Neuronal stem cell (in vitro differentiated cells): Measurements from ENCODE around the gene DENND1C.

Experiments used
- DNase-seq: peaks from one replicate; pipeline ENCODE4 v3.0.0-alpha.2; 2013; ENCODE audit warnings: low spot score
- H2AFZ ChIP-seq: one replicate; pipeline ENCODE4 v1.6.1; 2013; ENCODE audit warnings: mild to moderate bottlenecking, low read length, inconsistent platforms
- H2AK5ac ChIP-seq: 2 replicates; pipeline ENCODE4 v1.6.1; 2013; ENCODE audit warnings: low read depth, mild to moderate bottlenecking, inconsistent platforms, low read length, moderate library complexity, mixed read lengths
- H2BK120ac ChIP-seq: 2 replicates; pipeline ENCODE4 v1.6.1; 2013; ENCODE audit warnings: low read depth, mild to moderate bottlenecking, inconsistent platforms, low read length, moderate library complexity, mixed read lengths
- H2BK12ac ChIP-seq: one replicate; pipeline ENCODE4 v1.6.1; 2013; ENCODE audit warnings: low read length, inconsistent platforms
- H2BK15ac ChIP-seq: 2 replicates; pipeline ENCODE4 v1.6.1; 2013; ENCODE audit warnings: mild to moderate bottlenecking, low read length, inconsistent platforms, mixed read lengths
- H2BK5ac ChIP-seq: one replicate; pipeline ENCODE4 v1.6.1; 2013; ENCODE audit warnings: inconsistent platforms, mild to moderate bottlenecking, low read length, moderate library complexity
- H3K14ac ChIP-seq: one replicate; pipeline ENCODE4 v1.6.1; 2013; ENCODE audit warnings: low read length, inconsistent platforms
- H3K18ac ChIP-seq: 2 replicates; pipeline ENCODE4 v1.6.1; 2013; ENCODE audit warnings: low read length, inconsistent platforms
- H3K23ac ChIP-seq: 2 replicates; pipeline ENCODE4 v1.6.1; 2013; ENCODE audit warnings: low read depth, mild to moderate bottlenecking, mixed read lengths, low read length, inconsistent platforms; ENCODE audit not compliant: poor library complexity
- H3K27ac ChIP-seq: replicated peaks from 3 replicates; pipeline ENCODE4 v1.5.1; 2013; ENCODE audit warnings: low read length, inconsistent platforms
- H3K27me3 ChIP-seq, 3 experiments: 2 replicates each; pipeline ENCODE4 v1.6.1; 2013; ENCODE audit warnings: low read length in 3 of 3, mild to moderate bottlenecking in 2 of 3, inconsistent platforms in 1 of 3, low read depth in 1 of 3, mixed read lengths in 1 of 3, moderate library complexity in 1 of 3; ENCODE audit not compliant: control insufficient read depth in 3 of 3, insufficient read depth in 3 of 3
- H3K36me3 ChIP-seq, 2 donors: replicated peaks in 1 of 2; 2 replicates each; pipeline ENCODE4 v1.6.1; 2013; ENCODE audit warnings: low read length in 2 of 2; ENCODE audit not compliant: control insufficient read depth in 2 of 2, insufficient read depth in 2 of 2
- H3K4ac ChIP-seq: 2 replicates; pipeline ENCODE4 v1.6.1; 2013; ENCODE audit warnings: inconsistent platforms, mild to moderate bottlenecking, low read length, moderate library complexity
- H3K4me1 ChIP-seq, 2 donors: 1 replicate in 1 of 2; 2 replicates in 1 of 2; pipeline ENCODE4 v1.6.1; 2013; ENCODE audit warnings: low read length in 2 of 2, low read depth in 1 of 2; ENCODE audit not compliant: control insufficient read depth in 2 of 2, insufficient read depth in 1 of 2
- H3K4me2 ChIP-seq: one replicate; pipeline ENCODE4 v1.6.1; 2013; ENCODE audit warnings: mild to moderate bottlenecking, low read length, inconsistent platforms; ENCODE audit not compliant: insufficient read depth, poor library complexity, severe bottlenecking
- H3K4me3 ChIP-seq, 2 donors: 2 replicates each; pipeline ENCODE4 v1.5.1; 2013; ENCODE audit warnings: low read length in 2 of 2, mild to moderate bottlenecking in 2 of 2, inconsistent platforms in 1 of 2, moderate library complexity in 1 of 2
- H3K79me1 ChIP-seq: one replicate; pipeline ENCODE4 v1.6.1; 2013; ENCODE audit warnings: low read depth, mild to moderate bottlenecking, inconsistent platforms, low read length, moderate library complexity
- H3K9ac ChIP-seq: one replicate; pipeline ENCODE4 v1.6.1; 2013; ENCODE audit warnings: mild to moderate bottlenecking, low read depth, low read length, inconsistent platforms; ENCODE audit not compliant: poor library complexity
- H3K9me3 ChIP-seq, 2 donors: replicated peaks in 1 of 2; 2 replicates each; pipeline versions ENCODE3 to v1.6.1; 2013; ENCODE audit warnings: low read length in 2 of 2, mild to moderate bottlenecking in 2 of 2, inconsistent platforms in 1 of 2, low read depth in 1 of 2, mixed read lengths in 1 of 2, moderate library complexity in 1 of 2; ENCODE audit not compliant: control insufficient read depth in 2 of 2, insufficient read depth in 1 of 2
- H4K8ac ChIP-seq: one replicate; pipeline ENCODE4 v1.6.1; 2013; ENCODE audit warnings: low read depth, mild to moderate bottlenecking, inconsistent platforms, low read length, moderate library complexity
- H4K91ac ChIP-seq: one replicate; pipeline ENCODE4 v1.6.1; 2013; ENCODE audit warnings: low read length, low read depth, mild to moderate bottlenecking, inconsistent platforms; ENCODE audit not compliant: poor library complexity
- WGBS, 2 donors: extraction: QIAGEN DNeasy Blood & Tissue Kit; methylation state at CpG; one replicate each; pipeline ENCODE4 v1.1.7; 2013; ENCODE audit warnings: missing lambda C conversion rate in 2 of 2, mixed read lengths in 1 of 2; ENCODE audit not compliant: insufficient read length in 2 of 2, insufficient replicate concordance in 1 of 2; ENCODE audit errors: extremely low coverage in 2 of 2; 5-methylcytosine and 5-hydroxymethylcytosine counted together

DENND1C gene

GRCh38 chr19:6470173-6470572 lies 11.4 kb downstream of the DENND1C start:
- Histone ChIP-seq H2BK120ac (no peak overlapping the region), H2BK12ac (no peak overlapping the region), H3K36me3 (no peaks in the 10 kb centered on the region), H3K4me3 (no peak overlapping the region), H3K27ac (no peak overlapping the region), H3K4me2 (no peak overlapping the region), H2BK5ac (no peak overlapping the region), H4K8ac (no peak overlapping the region), H3K79me1 (peaks cover under 1% of the 10 kb centered on the region), H4K91ac (no peak overlapping the region), H3K14ac (no peak overlapping the region), H3K9ac (no peak overlapping the region), H3K23ac (no peak overlapping the region), H3K4me1 (peaks cover 0 to under 1% of the 10 kb centered on the region in 2 donors), H3K18ac (no peak overlapping the region), H3K9me3 (no peaks in the 10 kb centered on the region), H3K27me3 (peaks cover 2 to 53% (median 10%) of the 10 kb centered on the region in 3 experiments), H2BK15ac (no peak overlapping the region), H3K4ac (no peak overlapping the region), H2AK5ac (no peak overlapping the region), H2AFZ (no peak overlapping the region)
- no peak for DNase-seq
- no CpG with 5 or more reads among the region's 8 CpGs for WGBS, 2 donors

GRCh38 chr19:6467384-6467783 lies 14.2 kb downstream of the DENND1C start:
- no CpG with 5 or more reads among the region's 8 CpGs for WGBS, 2 donors
- H3K9me3 ChIP-seq: peaks cover 0 to 2% of the 10 kb centered on the region in 2 donors
- H2BK5ac ChIP-seq: peak overlapping the region; percentile 68

GRCh38 chr19:6466526-6467248 lies 14.9 kb downstream of the DENND1C start:
- peak overlapping the region; percentile 93 for H3K23ac ChIP-seq
- H2BK15ac ChIP-seq: peak overlapping the region; percentile 89
- peaks cover 12 to 70% (median 33%) of the 10 kb centered on the region in 3 experiments for H3K27me3 ChIP-seq
- no peak overlapping the region for H4K8ac ChIP-seq
- H2AFZ ChIP-seq: no peak overlapping the region
- H4K91ac ChIP-seq: no peak overlapping the region
- no CpG with 5 or more reads among the region's 21 CpGs for WGBS, 2 donors
- no peak overlapping the region for H3K4me3 ChIP-seq
- H3K4me2 ChIP-seq: no peak overlapping the region
- H2AK5ac ChIP-seq: peak overlapping the region; percentile 94
- no peak overlapping the region for H3K14ac ChIP-seq
- peak overlapping the region; percentile 22 for H2BK12ac ChIP-seq
- H3K36me3 ChIP-seq: no peaks in the 10 kb centered on the region
- H3K9ac ChIP-seq: no peak overlapping the region
- H3K27ac ChIP-seq: no peak overlapping the region
- H3K4me1 ChIP-seq: peaks cover 0 to 2% of the 10 kb centered on the region in 2 donors
- no peak overlapping the region for H3K4ac ChIP-seq
- no peaks in the 10 kb centered on the region for H3K79me1 ChIP-seq
- H2BK5ac ChIP-seq: no peak overlapping the region
- peaks cover 0 to 2% of the 10 kb centered on the region in 2 donors for H3K9me3 ChIP-seq
- DNase-seq: no peak
- peak overlapping the region; percentile 76 for H3K18ac ChIP-seq
- no peak overlapping the region for H2BK120ac ChIP-seq

More at GRCh38 chr19:6467384-6467783, 14.2 kb downstream of the DENND1C start:
- H3K9ac ChIP-seq: no peak overlapping the region
- H3K27me3 ChIP-seq: peaks cover 12 to 65% (median 27%) of the 10 kb centered on the region in 3 experiments
- H2BK15ac ChIP-seq: no peak overlapping the region
- no peak overlapping the region for H4K91ac ChIP-seq
- no peaks in the 10 kb centered on the region for H3K79me1 ChIP-seq
- H2AFZ ChIP-seq: no peak overlapping the region
- no peak overlapping the region for H3K23ac ChIP-seq
- H3K36me3 ChIP-seq: no peaks in the 10 kb centered on the region
- no peak overlapping the region for H2BK12ac ChIP-seq
- no peak overlapping the region for H4K8ac ChIP-seq
- no peak for DNase-seq
- H3K4ac ChIP-seq: no peak overlapping the region
- peak overlapping the region; percentile 86 for H2AK5ac ChIP-seq
- H3K18ac ChIP-seq: no peak overlapping the region
- no peak overlapping the region for H3K14ac ChIP-seq
- H3K4me1 ChIP-seq: peaks cover 0 to 2% of the 10 kb centered on the region in 2 donors
- H3K4me2 ChIP-seq: no peak overlapping the region
- H2BK120ac ChIP-seq: no peak overlapping the region
- H3K27ac ChIP-seq: no peak overlapping the region
- no peak overlapping the region for H3K4me3 ChIP-seq

GRCh38 chr19:6465663-6466062 lies 15.9 kb downstream of the DENND1C start:
- H3K18ac ChIP-seq: no peak overlapping the region
- H2AFZ ChIP-seq: no peak overlapping the region
- H3K9ac ChIP-seq: no peak overlapping the region
- no peaks in the 10 kb centered on the region for H3K79me1 ChIP-seq
- H3K27ac ChIP-seq: no peak overlapping the region
- no peak overlapping the region for H3K23ac ChIP-seq
- H4K8ac ChIP-seq: no peak overlapping the region
- no peaks in the 10 kb centered on the region for H3K36me3 ChIP-seq
- no peak overlapping the region for H3K4ac ChIP-seq
- H2BK120ac ChIP-seq: no peak overlapping the region
- H2AK5ac ChIP-seq: no peak overlapping the region
- H3K9me3 ChIP-seq: peaks cover 0 to 2% of the 10 kb centered on the region in 2 donors
- DNase-seq: no peak
- H3K4me1 ChIP-seq: peaks cover 1 to 2% of the 10 kb centered on the region in 2 donors
- H2BK15ac ChIP-seq: no peak overlapping the region
- H3K4me3 ChIP-seq: no peak overlapping the region
- no peak overlapping the region for H2BK5ac ChIP-seq
- peaks cover 12 to 70% (median 33%) of the 10 kb centered on the region in 3 experiments for H3K27me3 ChIP-seq
- H3K4me2 ChIP-seq: no peak overlapping the region
- H2BK12ac ChIP-seq: no peak overlapping the region
- no peak overlapping the region for H3K14ac ChIP-seq
- WGBS, 2 donors: no CpG with 5 or more reads among the region's 8 CpGs
- H4K91ac ChIP-seq: no peak overlapping the region
